Chondrocyte (in vitro differentiated cells): ENCODE results near the gene MBLAC1. TPM values are rescaled to one million over a fixed set of nuclear protein-coding genes. Genes with fewer than 3 reads are reported as not detected.

Experiments used
- DNase-seq: peaks from one replicate; pipeline ENCODE4 v3.0.0; 2021; ENCODE audit warnings: mixed read lengths, low spot score
- H3K27ac Mint-ChIP-seq: one replicate; pipeline ENCODE4 v1.8.0; 2021; ENCODE audit warnings: mild to moderate bottlenecking, moderate library complexity, mixed read lengths; ENCODE audit not compliant: unreplicated experiment
- H3K27me3 Mint-ChIP-seq: 2 replicates; pipeline ENCODE4 v1.8.0; 2021; ENCODE audit warnings: low read depth, mixed read lengths
- H3K36me3 Mint-ChIP-seq: 2 replicates; pipeline ENCODE4 v1.8.0; 2021; ENCODE audit warnings: low read depth, mixed read lengths
- H3K4me1 Mint-ChIP-seq: 2 replicates; pipeline ENCODE4 v1.8.0; 2021; ENCODE audit warnings: low read depth, mild to moderate bottlenecking, mixed read lengths
- H3K4me3 Mint-ChIP-seq: one replicate; pipeline ENCODE4 v1.8.0; 2021; ENCODE audit warnings: mild to moderate bottlenecking, moderate library complexity, mixed read lengths; ENCODE audit not compliant: unreplicated experiment
- H3K9me3 Mint-ChIP-seq: 2 replicates; pipeline ENCODE4 v1.8.0; 2021; ENCODE audit warnings: low read depth, mixed read lengths
- total RNA-seq: library from RNA; stranded (reverse); gene quantifications from 3 replicates; pipeline ENCODE4 v1.2.1, GENCODE V29; 2021
- TF ChIP-seq, protein P1 (sequence below): fragments of 200-600 bp; sonication (generic); IDR thresholded peaks from 2 replicates; pipeline ENCODE4 v1.5.0; 2021; ENCODE audit warnings: antibody characterized with exemption, mild to moderate bottlenecking, moderate library complexity

Gene MBLAC1
- total RNA-seq, 1 donor from 2014 or later = 1.7 TPM

DNA sequence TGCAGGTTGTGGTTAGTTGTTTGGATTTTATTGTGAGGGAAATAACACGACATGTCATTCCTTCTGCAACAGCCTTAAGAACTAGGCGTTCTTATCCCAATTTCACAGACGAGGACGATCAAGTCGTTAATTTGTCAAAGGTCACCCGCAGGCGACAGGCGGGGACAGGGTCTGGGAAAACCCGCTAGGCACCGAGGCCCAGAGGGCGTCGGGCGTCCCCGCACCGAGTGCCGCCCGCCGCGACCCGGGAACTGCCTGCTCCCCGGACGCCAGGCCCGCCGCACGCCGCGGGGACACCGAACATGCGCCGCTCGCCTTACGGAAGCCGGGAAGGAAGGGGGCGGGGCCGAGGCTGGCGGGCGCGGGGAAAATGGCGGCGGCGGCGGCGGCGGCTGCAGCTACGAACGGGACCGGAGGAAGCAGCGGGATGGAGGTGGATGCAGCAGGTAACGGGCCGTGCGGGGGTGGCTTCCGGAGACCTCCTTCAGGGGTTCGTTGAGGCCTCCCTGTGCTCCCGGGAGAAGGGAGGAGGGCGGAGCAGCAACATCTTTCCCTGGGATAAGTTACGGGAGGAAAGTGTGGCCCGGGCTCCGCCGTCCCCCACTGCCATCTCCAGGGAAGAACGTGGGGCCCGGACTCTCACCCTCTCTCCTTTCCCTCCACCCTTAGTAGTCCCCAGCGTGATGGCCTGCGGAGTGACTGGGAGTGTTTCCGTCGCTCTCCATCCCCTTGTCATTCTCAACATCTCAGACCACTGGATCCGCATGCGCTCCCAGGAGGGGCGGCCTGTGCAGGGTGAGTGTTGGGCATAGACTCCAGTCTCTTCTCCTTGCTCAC lies 37.9 kb upstream of the MBLAC1 start, which contains the start of gene COPS6:
COPS6 (plus strand) TSS at position 349 of the 837 bp plus-strand sequence; CDS start at position 371, 22 bp downstream.
- Mint-ChIP-seq H3K36me3 (peaks cover 27% of the 10 kb centered on the region), H3K27ac (peak within 1 kb of the TSS; percentile 83), H3K9me3 (no peaks in the 10 kb centered on the region), H3K4me1 (peaks cover 31% of the 10 kb centered on the region), H3K4me3 (peak within 1 kb of the TSS; percentile 92), H3K27me3 (no peaks in the 10 kb centered on the region)
- TF ChIP-seq, protein P1, sequence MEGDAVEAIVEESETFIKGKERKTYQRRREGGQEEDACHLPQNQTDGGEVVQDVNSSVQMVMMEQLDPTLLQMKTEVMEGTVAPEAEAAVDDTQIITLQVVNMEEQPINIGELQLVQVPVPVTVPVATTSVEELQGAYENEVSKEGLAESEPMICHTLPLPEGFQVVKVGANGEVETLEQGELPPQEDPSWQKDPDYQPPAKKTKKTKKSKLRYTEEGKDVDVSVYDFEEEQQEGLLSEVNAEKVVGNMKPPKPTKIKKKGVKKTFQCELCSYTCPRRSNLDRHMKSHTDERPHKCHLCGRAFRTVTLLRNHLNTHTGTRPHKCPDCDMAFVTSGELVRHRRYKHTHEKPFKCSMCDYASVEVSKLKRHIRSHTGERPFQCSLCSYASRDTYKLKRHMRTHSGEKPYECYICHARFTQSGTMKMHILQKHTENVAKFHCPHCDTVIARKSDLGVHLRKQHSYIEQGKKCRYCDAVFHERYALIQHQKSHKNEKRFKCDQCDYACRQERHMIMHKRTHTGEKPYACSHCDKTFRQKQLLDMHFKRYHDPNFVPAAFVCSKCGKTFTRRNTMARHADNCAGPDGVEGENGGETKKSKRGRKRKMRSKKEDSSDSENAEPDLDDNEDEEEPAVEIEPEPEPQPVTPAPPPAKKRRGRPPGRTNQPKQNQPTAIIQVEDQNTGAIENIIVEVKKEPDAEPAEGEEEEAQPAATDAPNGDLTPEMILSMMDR = no peak
- no peak for DNase-seq

DNA sequence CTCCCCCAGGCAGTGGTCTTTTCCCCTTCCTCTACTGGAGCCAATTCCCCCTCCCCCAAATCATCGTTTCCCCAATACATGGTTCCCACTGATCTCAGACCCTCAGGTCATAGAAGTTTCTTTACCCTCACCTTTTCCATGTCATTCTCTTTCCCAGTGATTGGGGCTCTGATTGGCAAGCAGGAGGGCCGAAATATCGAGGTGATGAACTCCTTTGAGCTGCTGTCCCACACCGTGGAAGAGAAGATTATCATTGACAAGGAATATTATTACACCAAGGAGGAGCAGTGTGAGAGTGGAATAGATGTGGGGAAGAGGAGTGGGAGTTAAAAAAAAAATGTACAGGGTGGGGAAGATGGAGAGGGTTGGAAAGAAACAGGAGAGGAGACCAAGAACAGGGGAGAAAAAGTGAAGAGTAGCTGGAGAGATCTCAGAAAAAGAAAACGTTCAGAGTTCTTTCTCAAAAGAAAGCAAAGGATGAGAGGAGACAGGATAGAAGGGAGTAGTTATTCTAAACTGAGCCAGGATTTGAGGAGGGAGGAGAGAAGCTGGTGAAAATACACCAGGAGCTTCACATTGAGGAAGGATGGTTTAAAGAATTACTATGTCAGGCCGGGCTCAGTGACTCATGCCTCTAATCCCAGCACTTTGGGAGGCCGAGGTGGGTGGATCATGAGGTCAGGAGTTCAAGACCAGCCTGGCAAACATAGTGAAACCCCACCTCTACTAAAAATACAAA lies 37.1 kb upstream of the MBLAC1 start:
- Mint-ChIP-seq H3K27me3 (no peaks in the 10 kb centered on the region), H3K4me1 (peaks cover 31% of the 10 kb centered on the region), H3K27ac (peak overlapping the region; percentile 83), H3K4me3 (peak overlapping the region; percentile 92), H3K9me3 (no peaks in the 10 kb centered on the region), H3K36me3 (peaks cover 27% of the 10 kb centered on the region)
- no peak for DNase-seq
- TF ChIP-seq, protein P1 = no peak

DNA sequence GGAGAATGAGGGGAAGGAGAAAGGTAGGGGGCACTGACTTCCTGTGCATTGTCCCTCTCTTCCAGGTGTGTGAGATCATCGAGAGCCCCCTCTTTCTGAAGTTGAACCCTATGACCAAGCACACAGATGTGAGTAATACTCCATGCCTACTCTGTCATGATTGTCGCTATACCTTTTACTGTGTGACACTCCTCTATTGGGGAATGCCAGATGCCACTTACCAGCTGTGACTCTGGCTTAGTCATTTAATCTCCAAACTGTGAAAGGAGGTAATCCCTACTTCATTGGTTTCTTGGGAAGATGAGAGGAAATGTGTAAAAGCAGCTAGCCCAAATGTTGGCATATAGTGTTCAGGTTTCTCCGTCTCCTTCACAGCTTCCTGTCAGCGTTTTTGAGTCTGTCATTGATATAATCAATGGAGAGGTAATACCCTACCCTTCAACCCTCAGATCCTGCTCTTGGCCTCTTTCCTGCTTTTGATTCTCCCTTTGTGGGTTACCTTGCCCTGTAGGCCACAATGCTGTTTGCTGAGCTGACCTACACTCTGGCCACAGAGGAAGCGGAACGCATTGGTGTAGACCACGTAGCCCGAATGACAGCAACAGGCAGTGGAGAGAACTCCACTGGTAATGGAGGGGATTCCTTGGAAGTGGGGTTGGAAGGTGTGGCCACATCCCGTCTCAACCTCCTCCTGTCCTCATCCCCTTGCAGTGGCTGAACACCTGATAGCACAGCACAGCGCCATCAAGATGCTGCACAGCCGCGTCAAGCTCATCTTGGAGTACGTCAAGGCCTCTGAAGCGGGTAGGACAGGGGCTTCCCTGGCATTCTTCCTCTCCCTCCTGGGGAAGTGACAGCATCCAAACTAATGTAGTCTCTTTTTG lies 36.0 kb upstream of the MBLAC1 start:
- no peak for DNase-seq
- no peaks in the 10 kb centered on the region for H3K9me3 Mint-ChIP-seq
- peak overlapping the region; percentile 5 for H3K27ac Mint-ChIP-seq
- TF ChIP-seq, protein P1 = no peak
- no peaks in the 10 kb centered on the region for H3K27me3 Mint-ChIP-seq
- peaks cover 31% of the 10 kb centered on the region for H3K4me1 Mint-ChIP-seq
- peaks cover 34% of the 10 kb centered on the region for H3K36me3 Mint-ChIP-seq
- H3K4me3 Mint-ChIP-seq = no peak overlapping the region

DNA sequence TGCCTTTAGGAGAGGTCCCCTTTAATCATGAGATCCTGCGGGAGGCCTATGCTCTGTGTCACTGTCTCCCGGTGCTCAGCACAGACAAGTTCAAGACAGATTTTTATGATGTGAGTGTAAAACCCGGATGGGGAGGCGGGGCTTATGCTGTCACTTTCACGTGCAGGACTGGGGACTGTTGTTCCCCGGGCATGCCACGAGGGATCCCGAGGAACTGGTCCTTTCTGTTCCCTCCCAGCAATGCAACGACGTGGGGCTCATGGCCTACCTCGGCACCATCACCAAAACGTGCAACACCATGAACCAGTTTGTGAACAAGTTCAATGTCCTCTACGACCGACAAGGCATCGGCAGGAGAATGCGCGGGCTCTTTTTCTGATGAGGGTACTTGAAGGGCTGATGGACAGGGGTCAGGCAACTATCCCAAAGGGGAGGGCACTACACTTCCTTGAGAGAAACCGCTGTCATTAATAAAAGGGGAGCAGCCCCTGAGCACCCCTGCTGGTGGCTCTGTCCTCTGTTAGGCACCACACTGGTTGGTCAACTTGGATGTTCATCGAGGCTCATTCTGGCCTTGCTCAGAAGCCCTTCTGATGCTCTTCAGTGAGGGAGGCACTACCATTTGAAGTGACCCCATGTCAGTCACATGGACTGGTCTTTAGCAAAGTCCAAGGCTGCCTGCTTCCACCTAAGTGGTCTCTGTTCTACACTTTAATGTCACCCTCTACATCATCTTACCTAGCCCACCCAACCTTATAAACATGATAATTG lies 35.2 kb upstream of the MBLAC1 start:
- H3K4me3 Mint-ChIP-seq = no peak overlapping the region
- H3K27ac Mint-ChIP-seq = peak overlapping the region; percentile 61
- no peak for DNase-seq
- no peaks in the 10 kb centered on the region for H3K9me3 Mint-ChIP-seq
- TF ChIP-seq, protein P1 = peak; percentile 15
- H3K36me3 Mint-ChIP-seq = peaks cover 38% of the 10 kb centered on the region
- no peaks in the 10 kb centered on the region for H3K27me3 Mint-ChIP-seq
- H3K4me1 Mint-ChIP-seq = peaks cover 31% of the 10 kb centered on the region
